NCI-H2227 (cell line): ENCODE data around the gene SEMA6B.
"Not testable (repeated sequence)": the region's sequence is repeated elsewhere in the genome, so short reads cannot be mapped to it uniquely, and the experiment has no call there.

Experiments
- DNase-seq: peaks from one replicate; lab custom pipeline; 2025; ENCODE audit not compliant: unreplicated experiment; lab: John Stamatoyannopoulos, UW

SEMA6B gene

DNA sequence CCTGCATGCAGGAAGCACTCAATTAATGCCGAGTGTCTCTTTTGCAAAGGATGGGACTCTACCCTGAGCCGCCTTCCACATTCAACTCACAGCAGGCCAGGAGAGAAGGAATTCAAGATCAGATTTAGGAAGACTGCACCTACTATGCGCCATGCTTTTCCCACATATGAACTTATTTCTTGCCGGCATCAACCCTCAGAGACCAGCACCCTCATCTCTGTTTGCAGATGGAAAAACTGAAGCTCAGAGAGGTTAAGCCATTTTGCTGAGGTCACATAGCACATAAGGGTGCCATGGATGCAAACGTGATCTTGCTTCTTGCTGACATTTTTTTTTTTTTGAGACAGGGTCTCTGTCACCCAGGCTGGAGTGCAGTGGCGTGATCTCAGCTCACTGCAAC is 14.2 kb upstream of the SEMA6B start:
- DNase-seq, result no peak

GRCh38 chr19:4571305-4571917 is 11.9 kb upstream of the SEMA6B start:
- no peak for DNase-seq

- no peak for DNase-seq
These were observed 11.4 kb upstream of the SEMA6B start for GRCh38 chr19:4570916-4571304.

GRCh38 chr19:4570402-4570801 is 10.9 kb upstream of the SEMA6B start:
- DNase-seq, result no peak

DNA sequence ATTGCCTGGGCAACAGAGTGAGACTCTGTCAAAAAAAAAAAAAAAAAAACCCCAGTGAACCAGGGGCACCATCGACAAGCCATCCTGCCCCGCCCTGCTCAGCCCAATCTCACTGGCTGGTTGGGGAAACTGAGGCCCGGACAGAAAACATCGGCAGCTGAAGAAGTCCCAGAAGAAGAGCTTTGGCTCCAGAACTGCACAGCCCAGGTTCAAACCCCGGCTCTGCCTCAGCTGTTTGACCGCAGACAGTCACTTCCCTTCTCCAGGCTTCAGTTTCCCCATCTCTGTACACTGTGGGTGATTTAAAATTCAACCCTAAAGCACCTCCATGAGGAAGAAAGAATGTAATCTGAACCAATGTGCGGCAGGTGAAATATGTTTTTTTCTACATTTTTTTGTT is 9.4 kb upstream of the SEMA6B start:
- DNase-seq, result no peak

DNA sequence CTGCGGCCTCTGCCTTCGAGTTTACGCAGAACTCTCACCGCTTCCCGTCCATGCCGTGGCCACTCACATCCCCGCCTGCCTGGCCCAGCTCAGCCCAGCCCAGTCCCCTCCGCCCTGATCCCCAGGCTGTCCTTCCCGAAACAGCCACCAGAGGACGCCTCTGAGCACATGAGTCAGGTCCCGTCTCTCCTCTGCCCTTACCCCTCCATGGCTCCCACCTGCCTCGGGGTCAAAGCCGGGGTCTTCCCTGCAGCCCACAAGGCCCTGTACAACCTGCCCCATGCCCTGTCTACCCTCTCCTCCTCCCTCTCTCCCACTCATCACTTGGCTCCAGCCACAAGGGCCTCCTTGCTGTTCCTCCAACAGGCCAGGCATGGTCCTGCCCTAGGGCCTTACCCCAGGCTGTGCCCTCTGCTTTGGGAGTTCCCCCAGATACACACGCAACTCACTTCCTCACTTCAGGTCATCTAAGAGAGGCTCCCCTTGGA is 8.1 kb upstream of the SEMA6B start:
- peak; percentile 47 for DNase-seq

- DNase-seq, result no peak
These were observed 7.0 kb upstream of the SEMA6B start for GRCh38 chr19:4566402-4567051.

DNA sequence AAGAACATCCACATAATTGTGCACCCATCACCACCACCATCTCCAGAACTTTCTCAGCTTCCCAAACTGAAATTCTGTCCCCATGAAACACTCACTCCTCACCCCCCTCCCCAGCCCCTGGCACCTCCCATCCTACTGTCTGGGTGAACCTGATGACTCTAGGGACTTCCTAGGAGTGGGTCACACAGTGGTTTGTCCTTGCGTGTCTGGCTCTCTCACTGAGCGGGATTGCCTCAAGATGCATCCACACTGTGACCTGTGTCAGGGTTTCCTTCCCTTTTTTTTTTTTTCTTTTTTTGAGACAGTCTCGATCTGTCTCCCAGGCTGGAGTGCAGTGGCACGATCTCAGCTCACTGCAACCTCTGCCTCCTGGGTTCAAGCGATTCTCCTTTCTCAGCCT is 4.1 kb upstream of the SEMA6B start:
- DNase-seq, result not testable (repeated sequence)

- not testable (repeated sequence) for DNase-seq
These were observed 2.6 kb upstream of the SEMA6B start for GRCh38 chr19:4562085-4562484.

DNA sequence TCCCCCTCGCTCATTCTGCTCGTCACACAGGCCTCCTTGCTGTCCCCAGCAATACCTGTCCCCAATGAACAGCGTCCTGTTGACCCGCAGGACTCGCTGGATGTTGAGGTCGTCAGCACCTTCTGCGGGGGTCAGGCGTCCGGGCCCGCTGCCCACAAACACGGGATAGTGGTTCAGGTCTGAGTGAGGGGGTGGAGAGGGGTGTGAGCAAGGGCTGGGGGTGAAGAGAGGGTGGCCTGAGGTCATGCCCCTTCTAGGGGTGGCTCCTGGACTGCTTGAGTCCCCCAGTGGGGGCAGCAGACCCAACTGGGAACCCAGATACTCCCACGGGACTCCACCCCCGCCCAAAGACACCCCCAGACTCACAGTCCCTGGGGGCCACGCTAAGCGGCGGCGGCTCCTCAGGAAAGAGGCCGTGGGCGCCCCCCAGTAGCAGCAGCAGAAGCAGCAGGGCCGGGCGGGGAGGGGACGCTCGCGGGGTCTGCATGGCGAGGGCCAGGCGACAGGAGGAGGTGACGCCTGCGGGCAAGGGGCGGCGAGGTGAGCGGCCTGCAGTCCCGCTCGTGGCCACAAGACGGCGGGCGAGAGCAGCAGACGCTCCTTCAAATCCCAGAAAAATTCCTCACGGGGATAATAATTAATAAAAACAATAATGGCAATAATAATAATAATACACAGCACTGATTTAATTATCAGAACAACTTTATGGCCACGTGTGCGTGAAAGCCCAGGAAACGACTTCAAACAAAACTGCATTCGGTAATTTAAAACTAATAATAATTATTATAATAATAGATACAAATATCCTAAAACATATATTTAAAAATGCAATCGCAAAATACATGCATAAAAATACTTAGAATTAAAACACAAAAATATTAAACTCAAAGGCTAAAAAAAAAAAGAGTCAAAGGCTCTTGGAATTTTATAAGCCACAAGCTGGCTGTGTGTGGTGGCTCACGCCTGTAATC is 1.2 kb downstream of the SEMA6B start:
- peak; percentile 18 for DNase-seq

GRCh38 chr19:4557144-4557970 is 2.1 kb downstream of the SEMA6B start:
- no peak for DNase-seq

DNA sequence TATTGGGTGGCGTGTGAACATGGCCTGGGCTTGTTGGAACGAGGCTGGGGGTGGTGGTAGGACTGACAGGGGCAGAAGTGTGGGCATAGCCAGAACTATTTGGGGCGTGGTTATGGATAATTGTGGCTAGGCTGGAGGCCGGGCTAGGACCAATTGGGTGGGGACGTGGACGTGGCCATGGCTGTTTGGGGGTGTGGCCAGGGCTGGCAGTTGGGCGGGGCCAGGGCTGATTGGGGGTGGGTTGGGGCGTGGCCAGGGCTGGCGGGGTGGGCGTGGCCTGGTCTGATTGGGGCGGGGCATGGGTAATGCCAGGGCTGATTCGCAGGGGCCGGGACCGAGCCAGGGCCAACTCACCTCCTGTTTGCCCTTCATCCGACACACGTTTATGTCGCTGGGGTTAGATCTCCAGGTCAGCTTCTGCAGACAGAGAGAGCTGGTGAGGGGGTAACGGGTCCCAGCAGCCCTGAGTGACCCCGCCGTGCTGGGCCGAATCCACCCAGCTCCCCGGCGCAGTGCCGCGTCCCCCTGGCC is 2.8 kb downstream of the SEMA6B start:
- no peak for DNase-seq

DNA sequence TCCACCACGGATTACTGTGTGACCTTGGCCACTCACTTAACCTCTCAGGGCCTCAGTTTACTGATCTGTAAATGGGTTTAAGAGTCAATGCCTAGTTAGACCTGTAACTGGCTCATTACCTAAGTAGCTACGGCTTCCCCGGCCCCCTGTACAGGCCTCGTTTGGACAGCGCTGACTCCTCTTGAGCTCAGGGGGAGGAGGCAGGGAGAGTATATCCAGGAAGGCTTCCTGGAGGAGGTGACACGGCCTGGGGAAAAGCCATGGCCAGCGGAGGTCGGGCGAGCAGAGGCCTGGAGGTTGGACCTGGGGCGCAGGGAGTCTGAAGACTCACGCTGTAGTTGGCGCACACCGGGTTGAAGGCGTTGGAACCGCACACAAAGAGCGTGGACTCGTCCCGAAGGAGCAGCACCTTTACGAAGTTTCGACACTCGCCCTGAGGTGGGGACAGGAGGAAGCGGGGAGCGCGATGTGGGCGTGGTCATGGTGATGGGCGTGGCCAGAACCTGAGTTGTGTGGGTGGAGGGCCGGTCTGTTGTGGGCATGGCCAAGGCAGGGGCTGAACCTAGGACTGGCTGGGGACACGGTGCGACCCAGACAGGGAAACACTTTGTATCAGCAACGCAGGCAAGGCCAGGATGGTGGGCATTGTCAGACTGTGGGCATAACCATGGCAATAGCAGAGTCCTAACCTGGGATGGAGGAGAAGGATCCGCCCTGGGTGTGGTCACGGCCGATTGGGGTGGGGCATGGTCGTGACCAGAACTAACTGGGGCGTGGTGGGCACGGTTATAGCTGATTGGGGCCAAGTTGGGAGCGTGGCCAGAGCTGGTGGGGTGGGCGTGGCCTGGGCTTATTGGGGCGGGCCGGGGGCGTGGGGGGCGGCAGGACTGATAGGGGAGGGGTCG is 3.6 kb downstream of the SEMA6B start:
- no peak for DNase-seq

GRCh38 chr19:4554717-4555116 is 4.8 kb downstream of the SEMA6B start:
- DNase-seq, result no peak

DNA sequence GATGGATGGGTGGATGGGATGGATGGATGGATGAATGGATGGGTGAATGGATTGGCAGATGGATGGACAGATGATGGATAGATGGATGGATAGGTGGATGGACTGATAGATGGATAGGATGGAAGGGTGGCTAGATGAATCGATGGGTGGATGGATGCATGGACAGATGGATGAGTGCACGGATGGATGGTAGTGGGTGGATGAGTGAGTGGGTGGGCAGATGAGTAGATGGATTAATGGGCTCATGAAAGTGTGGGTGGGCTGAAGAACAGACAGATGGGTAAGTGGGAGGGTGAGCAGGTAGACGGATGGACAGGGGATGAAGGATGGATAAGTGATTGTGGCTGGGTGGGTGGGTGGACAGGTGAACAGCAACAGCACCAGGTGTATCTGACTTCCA is 5.7 kb downstream of the SEMA6B start:
- DNase-seq, result no peak

DNA sequence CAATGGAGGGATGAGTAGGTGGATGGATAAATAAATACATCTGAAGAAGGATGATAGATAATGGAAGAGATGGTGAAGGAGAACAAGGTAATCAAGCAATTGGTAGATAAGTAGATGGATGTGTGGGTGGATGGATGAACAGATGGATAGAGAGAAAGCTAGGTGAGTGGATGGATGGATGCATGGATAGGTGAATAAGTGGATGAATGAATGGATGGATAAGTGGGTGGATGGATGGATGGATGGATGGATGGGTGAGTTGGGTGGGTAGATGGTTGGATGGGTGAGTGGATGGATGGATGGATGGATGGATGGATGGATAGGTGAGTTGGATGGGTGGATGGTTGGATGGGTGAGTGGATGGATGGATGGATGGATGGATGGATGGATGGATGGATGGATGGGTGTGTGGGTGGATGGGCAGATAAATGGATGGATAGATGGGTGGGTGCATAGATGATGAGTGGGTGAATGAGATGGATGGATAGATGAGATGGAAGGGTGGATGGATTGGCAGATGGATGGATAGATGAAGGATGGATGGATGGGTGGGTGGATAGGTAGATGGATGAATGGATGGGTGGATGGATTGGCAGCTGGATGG is 6.3 kb downstream of the SEMA6B start:
- no peak for DNase-seq

DNA sequence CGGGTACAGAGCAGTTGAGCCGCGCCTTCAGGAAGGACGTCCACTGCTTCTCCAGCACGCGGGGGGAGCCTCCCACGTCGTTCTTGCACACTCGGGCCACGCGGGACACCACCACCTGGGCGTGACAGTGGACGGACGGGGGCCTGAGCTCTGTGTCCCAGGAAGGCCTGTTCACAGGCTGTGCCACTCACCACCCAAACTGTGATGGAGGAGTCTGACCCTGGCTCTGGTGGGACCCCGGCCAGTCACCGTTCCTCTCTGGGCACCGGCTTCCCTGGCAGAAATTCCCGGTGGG is 7.0 kb downstream of the SEMA6B start:
- DNase-seq, result no peak

GRCh38 chr19:4550479-4551050 is 8.9 kb downstream of the SEMA6B start:
- no peak for DNase-seq

GRCh38 chr19:4550018-4550417 is 9.5 kb downstream of the SEMA6B start:
- no peak for DNase-seq
